ENCODE results near the gene FAAP20. TPM values are rescaled to one million over a fixed set of nuclear protein-coding genes. Genes with fewer than 3 reads are reported as not detected.

FAAP20 gene
- total and polyA plus RNA-seq, 2 experiments from 2014 or later, result 24.9 to 117 TPM

DNA sequence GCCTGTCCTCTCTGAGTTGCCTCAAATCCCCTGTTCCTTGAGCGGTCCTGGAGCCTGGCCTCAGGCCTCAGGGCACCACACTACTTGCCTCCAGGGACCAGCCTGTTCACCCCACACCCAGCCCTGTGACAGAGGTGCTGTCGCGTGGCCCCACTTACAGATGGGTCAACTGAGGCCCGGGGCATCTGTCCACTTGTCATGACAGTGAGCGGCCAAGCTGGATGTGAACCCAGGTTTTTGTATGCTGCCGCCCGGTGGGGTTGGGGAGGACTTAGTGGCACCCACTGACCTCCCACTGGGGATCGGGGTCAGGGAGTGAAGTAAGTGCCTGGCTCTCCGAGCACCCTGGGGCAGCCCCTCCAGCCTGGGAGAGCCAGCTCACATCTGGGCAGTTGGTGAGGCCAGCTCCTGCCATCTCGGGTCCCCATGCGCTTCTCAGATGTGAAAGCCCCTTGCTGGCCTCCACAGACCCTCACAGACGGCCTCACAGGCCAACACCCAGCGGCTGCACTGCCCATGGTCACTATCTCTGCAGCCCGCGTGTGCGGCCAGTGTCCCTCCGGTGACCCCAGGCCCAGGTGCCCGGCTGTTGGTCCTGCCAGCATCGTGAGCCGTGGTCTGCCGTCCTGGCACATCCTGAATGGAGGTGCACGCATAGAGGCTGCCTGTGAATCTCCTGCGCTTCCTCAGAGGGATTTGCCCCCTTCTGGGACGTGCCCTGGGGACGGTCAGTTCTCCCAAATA is 9.3 kb upstream of the FAAP20 start:
- no peaks in the 10 kb centered on the region for H3K36me3 ChIP-seq (replicated peaks; ENCODE audit: insufficient read depth, low read depth)
- no peaks in the 10 kb centered on the region for H3K9me3 ChIP-seq (ENCODE audit: low read depth)
- H2AFZ ChIP-seq, result no peak overlapping the region
- H3K79me2 ChIP-seq, result peaks cover 11% of the 10 kb centered on the region
- TF ChIP-seq EZH2phosphoT487 (IDR thresholded peaks at IDR 0.05; ENCODE audit: low read depth, severe bottlenecking, unreplicated experiment) (no peak), EZH2 (IDR thresholded peaks at IDR 0.05; ENCODE audit: borderline replicate concordance) (no peak)
- TF ChIP-seq, protein P1, sequence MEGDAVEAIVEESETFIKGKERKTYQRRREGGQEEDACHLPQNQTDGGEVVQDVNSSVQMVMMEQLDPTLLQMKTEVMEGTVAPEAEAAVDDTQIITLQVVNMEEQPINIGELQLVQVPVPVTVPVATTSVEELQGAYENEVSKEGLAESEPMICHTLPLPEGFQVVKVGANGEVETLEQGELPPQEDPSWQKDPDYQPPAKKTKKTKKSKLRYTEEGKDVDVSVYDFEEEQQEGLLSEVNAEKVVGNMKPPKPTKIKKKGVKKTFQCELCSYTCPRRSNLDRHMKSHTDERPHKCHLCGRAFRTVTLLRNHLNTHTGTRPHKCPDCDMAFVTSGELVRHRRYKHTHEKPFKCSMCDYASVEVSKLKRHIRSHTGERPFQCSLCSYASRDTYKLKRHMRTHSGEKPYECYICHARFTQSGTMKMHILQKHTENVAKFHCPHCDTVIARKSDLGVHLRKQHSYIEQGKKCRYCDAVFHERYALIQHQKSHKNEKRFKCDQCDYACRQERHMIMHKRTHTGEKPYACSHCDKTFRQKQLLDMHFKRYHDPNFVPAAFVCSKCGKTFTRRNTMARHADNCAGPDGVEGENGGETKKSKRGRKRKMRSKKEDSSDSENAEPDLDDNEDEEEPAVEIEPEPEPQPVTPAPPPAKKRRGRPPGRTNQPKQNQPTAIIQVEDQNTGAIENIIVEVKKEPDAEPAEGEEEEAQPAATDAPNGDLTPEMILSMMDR (IDR thresholded peaks at IDR 0.05; ENCODE audit: poor library complexity), result no peak
- no peaks in the 10 kb centered on the region for H3K9me2 ChIP-seq (replicated peaks; ENCODE audit: insufficient read depth)
- no peaks in the 10 kb centered on the region for H4K20me1 ChIP-seq (ENCODE audit: insufficient read depth, poor library complexity, severe bottlenecking)
- no peaks in the 10 kb centered on the region for H3K27me3 ChIP-seq
- WGBS (ENCODE audit: low lambda C conversion rate, missing lambda C conversion rate), result 81% methylated on average over 25 of the region's 25 CpGs
- no peak overlapping the region for H3K4me3 ChIP-seq
- no peak for DNase-seq (ENCODE audit: low spot score)
- H3K4me1 ChIP-seq (ENCODE audit: insufficient read depth), result peaks cover 41% of the 10 kb centered on the region
- peak overlapping the region; percentile 91 for H3K4me2 ChIP-seq
- peak overlapping the region; percentile 79 for H3K27ac ChIP-seq

DNA sequence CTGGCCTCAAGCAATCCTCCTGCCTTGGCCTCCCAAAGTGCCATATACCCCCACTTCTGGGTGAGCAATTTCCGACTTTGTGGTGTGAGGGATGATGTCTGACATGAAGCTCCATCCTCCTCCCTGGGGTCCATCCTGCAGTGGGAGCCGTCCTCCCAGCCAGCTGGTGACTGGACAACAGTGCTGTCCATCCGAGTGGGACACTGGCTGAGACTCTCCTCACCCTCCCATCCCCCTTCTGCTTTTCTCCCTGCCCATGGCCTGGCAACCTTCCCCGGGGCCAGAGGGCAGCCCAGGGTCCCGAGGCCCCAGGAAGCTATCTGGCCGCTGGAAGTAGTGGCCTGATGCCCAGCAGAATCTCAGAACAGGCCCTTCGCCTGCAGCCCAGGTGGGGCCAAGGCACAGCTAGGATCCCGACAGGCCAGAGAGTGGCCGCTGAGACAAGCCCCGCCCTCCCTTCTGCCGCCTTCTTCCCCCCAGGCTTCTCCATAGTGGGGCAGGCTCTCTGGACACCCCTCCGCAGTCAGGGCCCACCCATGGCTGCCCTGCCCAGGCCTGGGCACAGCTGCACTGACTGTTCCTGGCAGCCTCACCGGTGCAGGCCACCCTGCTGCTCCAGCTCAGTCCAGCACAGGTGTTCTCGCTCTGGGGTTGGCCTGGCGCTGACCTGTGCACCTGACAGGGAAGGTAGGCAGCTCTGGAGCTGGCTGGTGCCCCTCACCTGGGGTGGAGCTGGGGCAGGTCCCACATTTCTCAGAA is 8.4 kb upstream of the FAAP20 start:
- H3K4me2 ChIP-seq, result no peak overlapping the region
- no peaks in the 10 kb centered on the region for H3K9me2 ChIP-seq (replicated peaks; ENCODE audit: insufficient read depth)
- TF ChIP-seq EZH2 (IDR thresholded peaks at IDR 0.05; ENCODE audit: borderline replicate concordance), result no peak
- TF ChIP-seq EZH2phosphoT487 (IDR thresholded peaks at IDR 0.05; ENCODE audit: low read depth, severe bottlenecking, unreplicated experiment), result no peak
- TF ChIP-seq, protein P1 (IDR thresholded peaks at IDR 0.05; ENCODE audit: poor library complexity), result no peak
- H3K27ac ChIP-seq, result no peak overlapping the region
- no peak overlapping the region for H3K4me3 ChIP-seq
- H3K9me3 ChIP-seq (ENCODE audit: low read depth), result no peaks in the 10 kb centered on the region
- no peak overlapping the region for H2AFZ ChIP-seq
- 93% methylated on average over 13 of the region's 15 CpGs for WGBS (ENCODE audit: low lambda C conversion rate, missing lambda C conversion rate)
- no peaks in the 10 kb centered on the region for H3K27me3 ChIP-seq
- no peaks in the 10 kb centered on the region for H3K36me3 ChIP-seq (replicated peaks; ENCODE audit: insufficient read depth, low read depth)
- peaks cover 11% of the 10 kb centered on the region for H3K79me2 ChIP-seq
- H3K4me1 ChIP-seq (ENCODE audit: insufficient read depth), result peaks cover 36% of the 10 kb centered on the region
- no peaks in the 10 kb centered on the region for H4K20me1 ChIP-seq (ENCODE audit: insufficient read depth, poor library complexity, severe bottlenecking)
- no peak for DNase-seq (ENCODE audit: low spot score)

DNA sequence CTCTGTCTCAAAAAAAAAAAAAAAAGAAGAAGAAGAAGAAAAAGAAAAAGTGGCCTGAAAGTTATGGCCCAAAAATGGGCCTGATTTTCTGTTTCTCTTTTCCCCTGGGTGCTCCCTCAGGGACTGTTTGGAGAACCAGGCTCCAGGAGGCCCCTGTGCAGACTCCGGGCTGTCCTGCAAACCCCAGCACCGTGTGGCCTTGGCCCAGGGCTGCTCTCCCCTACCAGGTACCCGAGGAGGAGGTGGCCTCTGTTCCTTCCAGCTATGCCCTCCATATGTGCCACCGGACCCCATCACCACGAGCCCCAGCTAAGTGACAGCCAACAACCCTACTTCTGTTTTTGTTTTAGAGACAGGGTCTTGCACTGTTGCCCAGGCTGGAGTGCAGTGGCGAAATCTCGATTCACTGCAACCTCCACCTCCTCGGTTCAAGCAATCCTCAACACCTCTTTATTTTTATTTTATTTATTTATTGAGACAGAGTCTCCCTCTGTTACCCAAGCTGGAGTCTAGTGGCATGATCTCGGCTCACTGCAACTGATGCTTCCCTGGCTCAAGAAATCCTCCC is 7.5 kb upstream of the FAAP20 start:
- Histone ChIP-seq H3K4me2 (no peak overlapping the region), H4K20me1 (ENCODE audit: insufficient read depth, poor library complexity, severe bottlenecking) (no peaks in the 10 kb centered on the region), H2AFZ (no peak overlapping the region), H3K9me2 (replicated peaks; ENCODE audit: insufficient read depth) (no peaks in the 10 kb centered on the region), H3K4me3 (no peak overlapping the region), H3K27ac (no peak overlapping the region), H3K9me3 (ENCODE audit: low read depth) (no peaks in the 10 kb centered on the region), H3K27me3 (no peaks in the 10 kb centered on the region), H3K79me2 (peaks cover 11% of the 10 kb centered on the region), H3K36me3 (replicated peaks; ENCODE audit: insufficient read depth, low read depth) (no peaks in the 10 kb centered on the region), H3K4me1 (ENCODE audit: insufficient read depth) (peaks cover 27% of the 10 kb centered on the region)
- WGBS (ENCODE audit: low lambda C conversion rate, missing lambda C conversion rate), result 90% methylated on average over 9 of the region's 9 CpGs
- DNase-seq (ENCODE audit: low spot score), result no peak
- no peak for TF ChIP-seq EZH2 (IDR thresholded peaks at IDR 0.05; ENCODE audit: borderline replicate concordance)
- TF ChIP-seq, protein P1 (IDR thresholded peaks at IDR 0.05; ENCODE audit: poor library complexity), result no peak
- no peak for TF ChIP-seq EZH2phosphoT487 (IDR thresholded peaks at IDR 0.05; ENCODE audit: low read depth, severe bottlenecking, unreplicated experiment)

Data from hepatocyte (in vitro differentiated cells).